GM18868 (cell line): ENCODE measurements around the gene MVP.
A peak's percentile ranks its signal among the peaks of the same experiment; 100 is the strongest.

Source experiments
- ATAC-seq: cut with Tn5 transposase; IDR thresholded peaks from one replicate; pipeline ENCODE4 v1.9.1; 2021; ENCODE audit warnings: mild to moderate bottlenecking, moderate library complexity; ENCODE audit not compliant: unreplicated experiment

Gene MVP

DNA sequence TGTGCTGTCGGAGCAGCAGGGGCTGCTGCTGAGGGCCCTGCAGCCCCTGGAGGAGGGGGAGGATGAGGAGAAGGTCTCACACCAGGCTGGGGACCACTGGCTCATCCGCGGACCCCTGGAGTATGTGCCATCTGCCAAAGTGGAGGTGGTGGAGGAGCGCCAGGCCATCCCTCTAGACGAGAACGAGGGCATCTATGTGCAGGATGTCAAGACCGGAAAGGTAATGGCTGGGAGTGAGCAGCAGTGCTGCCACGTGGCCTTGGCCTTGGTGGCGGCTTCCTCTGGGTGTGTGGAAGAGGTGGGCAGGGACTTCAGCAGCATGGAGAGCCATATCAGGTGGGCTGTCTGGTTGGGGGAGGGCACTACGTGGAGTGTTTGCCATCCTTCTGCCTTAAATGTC lies 20.0 kb downstream of the MVP start:
- no peak for ATAC-seq

- ATAC-seq, result no peak
These were observed 21.4 kb downstream of the MVP start for GRCh38 chr16:29841631-29842030.

GRCh38 chr16:29842732-29843346 lies 22.6 kb downstream of the MVP start:
- no peak for ATAC-seq

GRCh38 chr16:29843931-29844330 lies 23.7 kb downstream of the MVP start:
- ATAC-seq, result no peak

DNA sequence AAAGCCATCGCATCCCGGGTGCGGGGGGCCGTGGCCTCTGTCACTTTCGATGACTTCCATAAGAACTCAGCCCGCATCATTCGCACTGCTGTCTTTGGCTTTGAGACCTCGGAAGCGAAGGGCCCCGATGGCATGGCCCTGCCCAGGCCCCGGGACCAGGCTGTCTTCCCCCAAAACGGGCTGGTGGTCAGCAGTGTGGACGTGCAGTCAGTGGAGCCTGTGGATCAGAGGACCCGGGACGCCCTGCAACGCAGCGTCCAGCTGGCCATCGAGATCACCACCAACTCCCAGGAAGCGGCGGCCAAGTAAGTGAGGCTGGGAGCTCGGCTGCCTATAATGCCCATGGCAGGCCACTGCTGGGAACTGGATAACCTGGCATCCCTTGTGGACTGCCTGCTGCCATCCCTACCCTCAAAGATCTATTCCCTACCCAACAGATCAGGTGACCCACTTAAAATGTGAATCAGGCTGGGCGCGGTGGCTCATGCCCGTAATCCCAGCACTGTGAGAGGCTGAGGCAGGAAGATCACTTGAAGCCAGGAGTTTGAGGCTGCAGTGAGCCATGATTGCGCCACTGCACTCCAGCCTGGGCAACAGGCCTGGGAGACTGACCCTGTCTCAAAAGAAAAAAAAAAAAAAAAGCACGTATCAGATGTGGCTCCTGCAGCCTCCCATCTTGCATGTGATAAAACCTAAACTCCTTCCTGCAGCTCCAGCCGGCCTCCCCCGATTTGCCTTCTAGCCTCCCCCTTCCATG lies 24.5 kb downstream of the MVP start:
- no peak for ATAC-seq

DNA sequence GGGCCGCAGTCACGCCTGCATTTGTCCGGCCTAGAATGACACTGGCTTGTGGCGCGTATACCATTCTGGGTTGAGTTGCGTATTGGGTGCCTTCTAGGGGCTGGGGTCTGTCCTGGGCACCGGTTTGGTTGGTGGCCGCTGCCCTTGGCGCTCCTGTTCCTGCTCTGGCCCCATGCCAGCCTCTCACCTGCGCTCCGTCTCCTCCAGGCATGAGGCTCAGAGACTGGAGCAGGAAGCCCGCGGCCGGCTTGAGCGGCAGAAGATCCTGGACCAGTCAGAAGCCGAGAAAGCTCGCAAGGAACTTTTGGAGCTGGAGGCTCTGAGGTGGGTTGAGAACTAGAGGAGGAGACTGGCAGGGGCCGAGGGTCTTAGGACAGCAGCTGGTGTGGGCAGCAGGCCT lies 25.4 kb downstream of the MVP start:
- ATAC-seq, result no peak

DNA sequence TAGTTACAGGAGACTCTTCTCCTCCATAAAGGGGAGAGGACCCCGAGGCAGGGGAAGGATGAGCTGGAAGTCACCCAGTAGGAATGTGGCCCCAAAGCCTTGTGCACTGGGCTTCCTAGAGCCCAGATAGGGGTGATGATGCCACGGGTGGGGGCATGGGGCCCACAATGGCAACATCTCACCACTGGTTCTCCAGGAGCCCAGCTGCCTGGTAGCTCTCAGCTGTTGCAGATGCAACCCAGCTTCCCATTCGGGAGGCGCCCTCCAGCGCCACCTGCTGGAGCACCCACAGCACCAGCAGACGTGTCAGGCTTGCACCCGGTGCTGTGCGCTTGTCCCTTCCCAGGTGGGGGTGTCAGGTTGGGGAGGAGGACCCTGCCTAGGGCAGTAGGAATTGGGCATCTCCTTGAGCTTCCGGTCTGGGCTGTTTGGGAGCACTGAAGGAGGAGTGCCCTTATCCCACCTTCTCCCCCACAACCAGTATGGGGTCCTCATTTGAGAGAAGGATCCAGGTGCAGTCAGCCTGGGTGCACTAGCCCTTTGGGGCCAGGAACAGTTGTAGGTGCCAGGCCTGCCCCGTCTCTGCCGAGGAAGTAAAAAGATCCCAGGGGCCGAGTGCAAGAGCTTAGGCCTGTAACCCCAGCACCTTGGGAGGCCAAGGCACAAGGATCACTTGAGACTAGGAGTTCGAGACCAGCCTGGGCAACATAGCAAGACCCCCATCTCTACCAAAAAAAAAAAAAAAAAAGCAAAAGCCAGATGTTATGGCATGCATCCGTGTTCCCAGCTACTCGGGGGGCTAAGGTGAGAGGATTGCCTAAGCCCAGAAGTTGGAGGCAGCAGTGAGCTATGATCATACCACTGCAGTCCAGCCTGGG lies 28.4 kb downstream of the MVP start:
- ATAC-seq, result no peak

DNA sequence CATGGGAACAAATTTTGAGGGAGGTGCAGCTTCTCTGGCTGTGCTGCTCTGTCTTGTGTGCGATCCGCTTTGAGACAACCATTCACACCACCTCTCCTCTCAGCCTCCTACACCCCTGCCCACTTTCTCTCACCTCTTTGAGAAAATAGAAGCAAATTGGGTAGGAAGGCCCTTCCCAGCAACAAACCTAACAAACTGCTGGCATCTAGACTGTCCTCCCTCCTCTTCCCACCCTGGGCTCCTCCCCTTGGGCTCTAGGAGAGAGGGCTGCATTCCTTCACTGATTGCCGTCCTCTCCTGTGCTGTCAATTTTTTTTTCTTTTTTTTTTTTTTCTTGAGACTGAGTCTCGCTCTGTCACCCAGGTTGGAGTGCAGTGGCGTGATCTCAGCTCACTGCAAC lies 29.2 kb downstream of the MVP start:
- ATAC-seq, result no peak

GRCh38 chr16:29850998-29851397 lies 30.7 kb downstream of the MVP start:
- ATAC-seq, result no peak

- no peak for ATAC-seq
These were observed 32.4 kb downstream of the MVP start for GRCh38 chr16:29852654-29853053.

DNA sequence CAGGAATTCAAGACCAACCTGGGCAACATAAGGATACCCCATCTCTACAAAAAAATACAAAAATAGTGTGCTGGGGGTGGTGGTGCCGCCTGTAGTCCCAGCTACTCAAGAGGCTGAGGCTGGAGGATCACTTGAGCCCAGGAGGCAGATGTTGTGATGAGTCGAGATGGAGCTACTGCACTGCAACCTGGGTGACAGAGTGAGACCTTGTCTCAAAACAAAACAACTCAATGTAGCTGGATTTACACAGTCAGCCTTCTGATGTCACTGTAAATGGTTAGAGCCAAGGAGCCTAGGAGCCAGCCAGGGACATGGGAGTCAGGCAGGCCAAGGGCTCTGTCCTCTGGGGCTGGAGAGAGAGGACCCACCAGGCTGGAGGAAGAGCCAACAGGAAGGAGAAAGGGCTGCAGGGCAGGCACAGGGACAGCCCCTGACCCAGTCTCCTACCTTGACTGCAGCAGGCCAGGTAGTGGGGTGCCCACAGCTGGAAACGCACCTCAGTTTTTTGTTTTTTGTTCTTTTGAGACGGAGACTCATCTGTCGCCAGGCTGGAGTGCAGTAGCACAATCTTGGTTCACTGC lies 34.3 kb downstream of the MVP start:
- no peak for ATAC-seq

DNA sequence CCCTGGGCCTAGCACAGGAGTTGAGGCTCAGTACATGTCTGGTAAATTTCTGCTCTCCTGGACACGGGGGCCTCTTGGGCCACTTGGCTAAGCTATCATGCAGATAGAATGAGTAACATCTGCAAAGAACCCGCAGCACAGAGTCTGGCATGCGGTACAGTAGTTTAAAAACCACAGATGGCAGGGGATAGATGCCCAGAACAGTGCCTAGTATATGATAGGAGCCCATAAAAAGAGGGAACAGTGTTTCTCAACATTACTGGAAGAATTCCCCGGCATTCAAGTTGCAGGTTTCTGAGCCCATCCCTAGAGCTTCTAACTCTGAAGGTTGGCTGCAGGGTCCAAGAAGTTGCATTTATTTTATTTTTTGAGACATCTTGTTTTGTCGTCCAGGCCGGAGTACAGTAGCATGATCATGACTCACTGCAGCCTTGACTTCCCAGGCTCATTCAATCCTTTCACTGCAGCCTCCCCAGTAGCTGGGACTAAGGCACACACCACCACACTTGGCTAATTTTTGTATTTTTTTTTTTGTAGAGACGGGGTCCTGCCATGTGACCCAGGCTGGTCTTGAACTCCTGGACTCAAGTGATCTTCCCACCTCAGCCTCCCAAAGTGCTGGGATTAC lies 37.0 kb downstream of the MVP start:
- ATAC-seq, result no peak

DNA sequence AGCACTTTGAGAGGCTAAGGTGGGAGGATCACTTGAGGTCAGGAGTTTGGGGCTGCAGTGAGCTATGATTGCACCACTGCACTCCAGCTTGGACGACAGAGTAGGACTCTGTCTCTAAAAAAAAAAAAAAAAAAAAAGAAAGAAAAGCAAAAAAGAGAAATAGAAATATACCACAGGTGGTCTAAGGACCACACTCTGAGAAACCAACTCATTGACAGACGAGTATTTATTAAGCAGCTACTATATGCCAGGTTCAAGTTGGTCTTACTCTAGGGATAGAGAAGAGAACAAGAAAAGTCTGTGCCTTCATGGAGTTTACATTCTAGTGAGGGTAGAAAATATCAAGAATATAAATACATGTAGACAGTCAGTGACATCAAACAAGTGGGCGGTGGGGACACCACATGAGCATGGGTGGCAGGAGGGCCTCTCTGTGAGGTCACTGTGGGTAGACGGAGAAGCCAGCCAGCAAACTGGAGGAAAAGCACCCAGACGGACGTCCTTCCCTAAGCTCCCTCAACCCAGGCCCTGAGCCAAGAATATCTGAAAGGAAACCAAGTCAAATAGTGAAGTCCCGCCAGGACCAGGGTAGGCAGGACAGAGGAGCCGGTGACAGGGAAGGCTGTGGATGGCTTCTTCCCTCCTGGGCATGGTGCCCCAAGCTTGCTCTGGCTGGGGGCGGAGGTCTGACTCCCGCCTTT lies 38.0 kb downstream of the MVP start:
- no peak for ATAC-seq

DNA sequence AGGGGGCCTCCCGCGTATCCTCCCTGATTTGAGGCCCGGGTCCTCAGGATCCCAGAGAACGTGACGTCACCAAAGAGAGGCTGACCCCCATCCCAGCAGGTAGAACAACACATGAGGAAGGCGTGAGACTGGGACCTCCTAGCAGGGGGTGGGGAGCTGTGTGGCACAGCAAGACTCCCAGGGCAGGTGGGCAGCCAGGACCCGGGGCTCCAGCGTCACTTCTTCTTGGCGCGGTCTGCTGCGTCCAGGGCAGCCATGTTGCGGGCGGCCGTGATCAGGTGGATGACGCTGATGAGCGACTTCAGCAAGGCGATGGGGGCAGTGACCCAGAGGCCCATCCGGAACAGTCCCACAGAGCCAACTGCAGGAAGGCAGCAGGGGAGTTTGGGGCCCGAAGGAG lies 38.7 kb downstream of the MVP start:
- no peak for ATAC-seq

- ATAC-seq, result no peak
These were observed 40.0 kb downstream of the MVP start for GRCh38 chr16:29860218-29860617.

GRCh38 chr16:29862383-29862883 lies 42.2 kb downstream of the MVP start:
- no peak for ATAC-seq

DNA sequence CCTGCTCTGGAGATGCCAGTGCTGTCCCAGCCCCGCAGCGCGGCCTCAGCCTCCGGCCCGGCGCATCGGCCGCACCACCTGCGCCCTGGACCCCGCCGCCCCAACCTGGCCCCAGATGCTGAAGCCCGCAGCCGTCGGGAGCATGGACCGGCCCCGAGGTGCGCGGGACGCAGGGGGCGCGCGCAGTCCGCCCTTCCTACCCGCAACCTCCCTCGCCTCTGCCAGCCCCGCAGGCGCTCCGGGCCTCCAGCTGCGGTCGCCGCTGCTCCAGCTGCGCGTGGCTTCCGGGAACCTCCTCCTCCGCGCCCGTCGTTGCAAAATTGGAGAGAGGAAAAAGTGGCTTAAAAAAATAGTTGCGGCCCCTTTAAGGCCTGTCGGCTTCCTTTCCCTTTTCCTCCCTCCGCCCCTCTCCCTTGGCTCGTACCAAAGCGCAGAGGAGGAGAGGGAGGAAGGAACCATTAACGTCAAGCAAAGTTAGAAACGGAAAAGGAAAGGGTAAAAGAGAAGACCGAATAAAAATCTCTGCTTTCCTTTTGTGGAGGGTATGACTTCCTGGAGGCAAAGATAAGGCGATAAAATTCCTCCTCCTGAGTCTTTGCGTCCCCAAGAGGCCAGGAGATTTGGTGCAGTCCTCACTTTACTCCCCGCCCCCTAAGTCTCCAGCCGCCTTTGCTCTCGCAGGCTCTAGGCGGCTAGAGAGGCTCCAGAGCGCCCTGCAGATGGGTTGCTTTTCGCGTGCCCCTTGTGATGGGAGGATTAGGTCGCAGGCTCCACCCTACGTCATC lies 42.8 kb downstream of the MVP start, which contains the start of gene CDIPT:
Gene CDIPT (minus strand): TSS at position 343 of the 785 bp plus-strand sequence. CDS start 369 bp downstream, outside the sequence.
- peak; percentile 95 for ATAC-seq

DNA sequence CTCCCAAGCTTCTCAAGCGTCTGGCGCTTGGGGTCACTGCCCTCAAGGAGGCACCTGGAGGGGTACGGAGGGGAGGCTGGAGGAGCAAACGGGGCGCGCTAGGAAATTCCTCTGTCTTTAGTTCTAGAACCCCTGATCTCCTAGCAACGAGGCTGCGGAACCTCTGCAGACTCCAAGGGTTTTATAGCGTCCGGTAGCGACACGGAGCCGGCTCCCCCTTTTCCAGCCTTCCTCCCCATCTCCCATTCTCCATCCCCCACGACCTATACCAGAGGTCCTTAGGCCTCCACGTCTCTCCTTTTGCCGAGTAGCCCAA lies 43.4 kb downstream of the MVP start:
- ATAC-seq, result no peak

DNA sequence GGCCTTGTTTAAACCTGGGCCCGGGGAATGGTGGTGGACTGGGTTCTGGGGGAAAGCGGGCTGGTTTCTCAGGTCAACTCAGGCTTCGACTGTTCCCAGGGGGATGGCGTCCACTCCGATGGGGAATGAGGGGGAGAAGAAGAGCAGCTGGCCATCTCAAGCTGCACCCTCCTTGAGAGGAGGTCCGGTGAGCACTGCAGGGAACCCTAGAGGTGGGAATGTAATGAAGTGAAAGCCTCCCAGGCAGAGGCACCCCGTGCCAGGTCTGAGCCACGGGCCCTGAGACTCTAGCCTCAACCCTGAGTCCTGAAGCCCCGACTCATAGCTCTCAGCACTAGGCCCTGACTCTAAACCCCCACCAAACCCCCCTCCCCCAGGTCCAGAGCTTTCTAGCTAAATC lies 43.9 kb downstream of the MVP start:
- ATAC-seq, result no peak
